Activated CD8-positive, alpha-beta memory T cell treated with anti-CD3 and anti-CD28 coated beads for 4 hours (primary cell): ENCODE data around the gene NEU2.

Source experiments
- DNase-seq, 2 donors: peaks; one replicate each; pipeline ENCODE4 v3.0.0-alpha.2; 2020; ENCODE audit warnings: low read depth in 2 of 2

Gene NEU2

GRCh38 chr2:233032551-233033320 lies at the start of gene NEU2:
TSS of gene NEU2 (plus strand) at chr2:233032672. CDS start at chr2:233032672, 0 bp downstream.
- DNase-seq, result no peak

DNA sequence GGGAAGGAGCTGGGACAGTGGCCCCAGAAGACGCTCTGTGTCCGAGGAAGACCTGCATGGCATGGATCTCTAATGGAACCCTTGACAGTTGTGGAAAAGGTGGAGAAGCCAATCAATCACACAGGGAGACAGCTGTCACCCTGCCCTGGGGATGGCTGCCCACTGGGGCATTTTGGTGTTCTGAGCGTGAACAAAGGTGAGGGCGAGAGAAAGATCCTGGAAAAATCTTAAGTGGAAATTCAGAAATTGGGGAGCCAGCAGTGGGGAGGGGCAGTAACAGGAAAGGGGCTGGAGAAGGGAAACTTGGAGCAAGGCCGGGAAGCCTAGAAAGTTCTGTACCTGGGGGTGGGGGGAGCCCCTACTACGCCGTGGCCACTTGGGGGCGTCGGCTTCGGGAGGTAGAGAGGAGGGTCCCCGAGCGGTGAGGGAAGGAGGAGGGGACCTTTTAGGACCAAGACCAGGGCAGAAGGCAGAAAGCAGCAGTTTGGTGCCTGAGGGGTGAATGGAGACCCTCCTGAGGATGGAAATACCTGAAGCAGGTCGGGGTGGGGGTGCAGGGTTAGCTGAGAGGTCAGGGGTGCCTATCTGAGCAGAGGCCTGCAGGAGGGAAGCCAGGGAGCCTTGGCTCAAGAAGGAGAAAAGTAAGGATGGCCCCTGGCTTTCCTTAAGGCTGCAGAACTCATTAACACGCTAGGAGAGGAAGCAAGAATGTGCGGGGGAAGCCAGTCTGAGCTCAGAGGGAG lies 49.4 kb upstream of the NEU2 start:
- DNase-seq, result no peak

GRCh38 chr2:232983669-232984140 lies 48.8 kb upstream of the NEU2 start:
- DNase-seq, result no peak

- no peak for DNase-seq
Observed at GRCh38 chr2:232984451-232985207, 47.8 kb upstream of the NEU2 start.

GRCh38 chr2:232986155-232986554 lies 46.3 kb upstream of the NEU2 start:
- no peak for DNase-seq

DNA sequence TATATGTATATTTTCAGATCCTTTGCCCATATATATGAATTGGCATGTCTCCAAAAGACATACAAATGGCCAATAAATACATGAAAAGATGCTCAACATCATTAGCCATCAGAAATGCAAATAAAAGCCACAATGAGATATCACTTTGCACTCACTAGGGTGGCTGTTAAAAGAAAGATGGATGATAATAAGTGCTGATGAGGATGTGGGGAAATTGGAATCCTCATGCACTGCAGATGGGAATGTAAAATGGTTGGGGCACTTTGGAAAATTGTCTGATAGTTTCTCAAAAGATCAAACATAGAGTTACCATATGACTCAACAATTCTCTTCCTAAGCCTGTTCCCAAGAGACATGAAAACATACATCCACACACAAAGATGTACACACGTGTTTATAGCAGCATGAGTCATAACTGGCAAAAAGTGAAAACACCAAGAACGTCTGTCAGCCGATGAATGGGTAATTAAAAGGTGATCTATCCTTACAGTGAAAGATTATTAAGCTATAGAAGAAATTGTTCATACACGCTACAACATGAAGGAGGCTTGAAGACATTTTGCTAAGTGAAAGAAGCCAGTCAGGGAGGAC lies 39.1 kb upstream of the NEU2 start:
- DNase-seq, result no peak

GRCh38 chr2:232994446-232994845 lies 38.0 kb upstream of the NEU2 start:
- no peak for DNase-seq

- no peak for DNase-seq
Observed at GRCh38 chr2:232997749-232998665, 34.5 kb upstream of the NEU2 start.

DNA sequence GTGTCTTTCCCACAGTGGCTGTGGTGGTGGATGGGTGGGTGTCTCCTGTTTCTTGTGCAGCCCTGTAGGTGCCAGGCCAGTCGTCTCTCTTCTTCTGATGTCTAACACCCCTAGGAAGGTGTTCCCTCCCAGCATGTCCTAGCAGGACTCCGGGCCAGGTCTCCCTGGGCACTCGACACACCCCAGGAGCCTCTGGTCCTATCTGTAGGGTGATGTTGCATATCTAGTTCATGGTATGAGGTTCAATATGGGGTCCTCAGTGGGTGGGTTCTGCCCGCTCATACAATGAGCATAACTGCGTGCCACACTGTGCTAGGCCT lies 33.8 kb upstream of the NEU2 start:
- DNase-seq, result no peak

DNA sequence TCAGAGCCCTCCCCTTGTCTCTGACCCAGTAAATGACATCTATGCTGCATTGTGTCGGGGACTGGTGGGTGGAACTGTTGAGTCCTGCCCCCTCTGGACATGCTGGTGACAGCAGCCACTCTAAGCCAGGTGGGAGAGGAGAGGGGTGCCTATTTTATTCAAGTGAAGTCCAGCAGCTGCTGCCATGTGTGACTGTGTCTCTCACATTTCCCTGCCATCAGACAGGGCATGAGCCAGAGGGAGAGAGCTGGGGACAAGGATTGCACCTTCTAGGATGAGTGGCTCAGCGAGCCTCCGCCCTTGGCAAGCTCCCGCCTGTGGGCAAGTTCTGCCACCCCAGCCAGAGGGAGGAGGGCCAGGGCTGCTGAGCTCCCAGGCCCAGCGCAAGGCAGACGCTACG lies 33.1 kb upstream of the NEU2 start:
- no peak for DNase-seq

GRCh38 chr2:233000886-233001750 lies 31.4 kb upstream of the NEU2 start:
- DNase-seq, result no peak

DNA sequence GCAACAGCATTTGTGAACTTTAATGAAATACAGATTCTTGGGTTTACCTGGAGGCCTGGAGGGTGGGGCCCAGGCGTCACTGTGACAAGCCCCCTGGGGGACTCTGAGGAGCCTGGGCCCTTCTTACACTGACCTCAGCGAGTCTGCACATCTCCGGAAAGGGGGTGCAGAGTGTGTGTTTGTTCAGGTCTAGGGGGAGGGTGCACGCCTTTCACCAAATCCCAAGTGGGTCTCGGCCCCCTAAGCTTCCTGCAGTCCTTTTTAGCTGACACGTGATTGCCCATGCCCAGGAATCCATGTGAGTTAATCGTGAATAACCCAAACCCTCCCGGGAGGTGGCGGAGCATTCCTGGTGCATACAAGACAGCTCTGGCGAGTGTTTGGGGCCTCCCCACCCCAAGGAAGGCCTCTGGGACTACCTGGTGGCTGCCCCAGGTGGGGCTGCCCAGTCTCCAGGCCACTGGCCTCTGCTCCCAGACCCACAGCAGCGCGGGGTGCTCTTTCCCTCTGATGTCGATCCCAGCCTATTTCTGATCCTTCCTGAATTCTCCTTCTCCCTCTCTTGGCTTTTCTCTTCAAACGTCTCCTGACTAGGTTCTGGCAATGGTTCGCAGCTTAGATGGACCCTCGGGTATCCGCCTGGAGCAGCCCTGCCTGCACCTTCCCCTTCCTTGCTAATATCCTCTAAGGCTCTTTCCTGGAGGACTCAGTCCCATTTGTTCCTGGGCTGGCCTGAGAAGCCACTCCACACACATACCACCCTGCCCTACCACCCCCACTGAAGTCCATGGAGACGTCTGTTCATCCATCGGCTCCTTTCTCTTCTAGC lies 29.4 kb upstream of the NEU2 start:
- no peak for DNase-seq

GRCh38 chr2:233003658-233004555 lies 28.6 kb upstream of the NEU2 start:
- no peak for DNase-seq

DNA sequence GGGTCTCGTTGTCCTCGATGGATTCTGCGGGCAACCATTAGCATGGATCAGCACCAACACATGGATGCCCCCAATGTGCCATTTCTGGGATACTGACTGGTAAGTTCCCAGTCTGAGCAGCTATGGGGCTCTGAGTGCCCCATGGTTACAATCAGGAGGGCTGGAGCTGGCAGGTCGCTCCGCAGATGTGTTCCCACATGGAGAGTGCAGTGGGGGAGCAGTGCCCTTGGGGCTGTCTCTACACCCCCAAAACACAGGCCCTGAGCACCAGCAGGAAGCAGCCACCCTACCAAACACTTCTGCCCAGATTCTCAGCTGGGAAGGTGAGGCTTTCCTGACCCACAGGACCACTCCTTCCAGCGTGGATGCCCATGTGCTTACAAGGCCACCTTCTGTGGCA lies 27.4 kb upstream of the NEU2 start:
- DNase-seq, result no peak

- no peak for DNase-seq
Observed at GRCh38 chr2:233006648-233007047, 25.8 kb upstream of the NEU2 start.

DNA sequence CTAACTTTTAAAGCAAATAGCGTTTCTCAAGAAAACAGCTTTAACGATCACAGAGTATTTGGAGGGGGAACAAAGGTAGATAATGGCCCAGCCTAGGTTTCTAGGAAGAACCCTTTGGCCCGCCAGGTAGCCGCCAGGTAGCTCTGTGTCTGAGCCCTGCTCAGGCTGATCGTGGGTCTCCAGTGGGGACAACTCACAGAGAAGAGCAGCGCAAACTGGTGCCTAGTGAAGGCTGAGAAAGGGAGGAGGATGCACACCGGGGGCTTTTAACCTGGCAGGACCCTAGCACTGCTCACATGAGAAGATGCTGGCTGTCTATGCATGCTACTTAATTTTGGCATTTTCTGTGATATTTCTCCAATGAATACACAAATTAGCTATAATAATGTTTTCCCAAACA lies 25.2 kb upstream of the NEU2 start:
- no peak for DNase-seq

- DNase-seq, result no peak
Observed at GRCh38 chr2:233007739-233008138, 24.7 kb upstream of the NEU2 start.

DNA sequence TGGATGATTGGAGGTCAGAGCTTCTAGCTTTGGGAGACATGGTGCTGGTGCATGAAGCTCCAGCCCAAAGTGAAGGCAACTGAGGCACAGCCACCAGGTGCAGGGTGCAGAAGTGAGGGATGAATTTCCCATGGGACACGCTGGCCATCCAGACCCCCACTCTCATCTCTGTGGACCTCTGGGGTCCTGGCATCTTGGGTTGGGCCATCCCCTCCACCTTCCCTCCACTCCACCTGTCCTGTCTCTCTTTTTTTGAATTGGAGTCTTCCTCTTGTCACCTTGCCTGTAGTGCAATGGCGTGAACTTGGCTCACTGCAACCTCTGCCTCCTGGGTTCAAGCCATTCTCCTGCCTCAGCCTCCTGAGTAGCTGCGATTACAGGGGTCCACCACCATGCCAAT lies 22.8 kb upstream of the NEU2 start:
- no peak for DNase-seq
